Fibroblast of peridontal ligament (primary cell): Measurements from ENCODE around the gene C12orf76.
A peak's percentile ranks its signal among the peaks of the same experiment; 100 is the strongest.

Source experiments
- DNase-seq: peaks from one replicate; pipeline ENCODE4 v3.0.0-alpha.2; 2010; ENCODE audit errors: extremely low read depth

The C12orf76 gene

GRCh38 chr12:109995686-109996482 is 52.4 kb downstream of the C12orf76 start, which contains the start of gene GIT2:
TSS of gene GIT2 (minus strand) at chr12:109996368. CDS start at chr12:109996224, 144 bp downstream.
- peak; percentile 87 for DNase-seq

GRCh38 chr12:109995361-109995685 is 53.0 kb downstream of the C12orf76 start:
- DNase-seq: no peak

DNA sequence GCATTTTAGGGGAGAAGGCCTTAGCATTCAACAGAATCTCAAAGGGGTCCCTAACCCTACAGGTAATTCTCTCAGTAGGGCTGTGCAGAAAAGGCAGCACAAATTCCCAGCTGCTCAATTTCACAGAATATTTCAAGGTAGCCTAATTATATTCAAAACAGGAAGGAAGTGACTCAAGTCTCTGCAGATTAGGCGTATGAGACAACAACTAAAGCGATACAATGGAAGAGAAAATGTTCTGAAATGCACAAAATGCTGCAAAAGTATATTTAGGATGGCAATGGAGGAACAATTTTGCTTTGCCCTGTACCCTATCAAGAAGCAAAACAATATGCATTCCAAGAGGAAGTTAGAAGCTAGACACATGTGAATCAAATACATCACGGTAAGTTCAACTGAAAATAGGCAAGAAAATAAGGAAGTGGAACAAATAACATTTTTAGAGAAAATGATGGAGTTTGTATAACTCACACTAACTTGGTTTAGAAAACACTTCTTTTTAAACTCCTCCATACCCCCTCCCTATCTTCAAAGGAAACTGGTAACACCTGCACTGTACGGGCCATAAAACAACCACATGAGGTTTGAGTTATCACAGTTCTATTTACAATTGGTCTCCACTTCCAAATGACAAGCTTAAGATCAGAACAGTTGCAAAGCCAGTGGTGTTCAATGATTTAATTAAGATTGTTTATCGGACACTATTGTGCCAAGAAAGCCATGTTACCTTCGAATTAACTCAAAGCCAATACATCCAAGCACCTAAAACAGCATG is 53.7 kb downstream of the C12orf76 start:
- no peak for DNase-seq

DNA sequence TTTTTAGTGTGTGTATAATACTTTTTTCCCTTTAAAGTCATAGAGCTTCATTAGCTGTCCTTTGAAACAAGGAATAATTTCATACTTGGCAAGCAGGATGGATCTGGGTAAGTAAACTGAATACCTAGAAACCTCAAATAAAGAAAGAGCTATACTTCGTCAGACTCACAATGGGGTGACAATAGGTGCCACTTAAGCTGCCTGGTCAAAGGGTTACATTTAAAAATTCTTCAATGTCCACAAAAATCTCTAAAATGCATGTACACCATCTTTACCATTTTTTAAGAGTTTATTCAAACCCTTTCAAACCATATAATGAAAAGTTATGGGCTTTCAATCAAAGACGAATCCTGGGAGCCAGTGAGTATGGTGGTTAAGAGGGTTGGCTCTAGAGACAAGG is 55.2 kb downstream of the C12orf76 start:
- no peak for DNase-seq

DNA sequence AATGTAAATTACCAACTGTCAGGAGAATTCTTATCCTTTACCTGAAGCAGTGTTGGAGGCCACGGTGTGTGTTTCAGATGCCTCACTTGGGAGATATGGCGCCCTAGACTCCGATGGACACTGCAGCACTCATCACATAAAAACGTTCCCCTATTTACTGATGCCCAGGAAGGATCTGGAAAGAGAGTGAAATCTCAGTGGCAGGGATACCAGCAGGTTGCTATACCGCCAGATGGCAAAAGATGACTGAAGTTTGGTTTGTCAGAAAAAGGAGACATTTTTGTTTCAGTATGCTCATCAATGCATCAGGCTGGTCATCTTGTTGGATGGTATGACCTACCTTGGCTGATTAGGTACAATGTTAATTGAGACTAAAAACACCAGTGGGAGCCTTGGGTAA is 56.7 kb downstream of the C12orf76 start:
- no peak for DNase-seq
